ENCODE measurements around the gene EVC2.

The EVC2 gene

GRCh38 chr4:5562476-5562875, 145.9 kb downstream of the EVC2 start:
- DNase-seq (ENCODE audit: low spot score): no peak

GRCh38 chr4:5561286-5561685, 147.1 kb downstream of the EVC2 start:
- no peak for DNase-seq (ENCODE audit: low spot score)

- DNase-seq (ENCODE audit: low spot score): no peak
These were observed 149.9 kb downstream of the EVC2 start for GRCh38 chr4:5558502-5558901.

- DNase-seq (ENCODE audit: low spot score): no peak
These were observed 154.0 kb downstream of the EVC2 start for GRCh38 chr4:5554376-5554775.

- DNase-seq (ENCODE audit: low spot score): no peak
These were observed 154.6 kb downstream of the EVC2 start for GRCh38 chr4:5553801-5554200.

GRCh38 chr4:5552451-5552850, 155.9 kb downstream of the EVC2 start:
- DNase-seq (ENCODE audit: low spot score): no peak

GRCh38 chr4:5547651-5548249, 160.6 kb downstream of the EVC2 start:
- no peak for DNase-seq (ENCODE audit: low spot score)

- DNase-seq (ENCODE audit: low spot score): no peak
These were observed 163.1 kb downstream of the EVC2 start for GRCh38 chr4:5545271-5545670.

GRCh38 chr4:5544762-5545161, 163.6 kb downstream of the EVC2 start:
- no peak for DNase-seq (ENCODE audit: low spot score)

GRCh38 chr4:5543681-5544080, 164.7 kb downstream of the EVC2 start:
- DNase-seq (ENCODE audit: low spot score): no peak

GRCh38 chr4:5541169-5541568, 167.2 kb downstream of the EVC2 start:
- DNase-seq (ENCODE audit: low spot score): no peak

GRCh38 chr4:5539584-5539983, 168.8 kb downstream of the EVC2 start:
- DNase-seq (ENCODE audit: low spot score): no peak

- DNase-seq (ENCODE audit: low spot score): no peak
These were observed 176.3 kb downstream of the EVC2 start for GRCh38 chr4:5532100-5532499.

GRCh38 chr4:5528031-5528436, 180.3 kb downstream of the EVC2 start:
- no peak for DNase-seq (ENCODE audit: low spot score)

- no peak for DNase-seq (ENCODE audit: low spot score)
These were observed 181.1 kb downstream of the EVC2 start for GRCh38 chr4:5527211-5527610.

GRCh38 chr4:5526080-5526846, 182.1 kb downstream of the EVC2 start:
- no peak for DNase-seq (ENCODE audit: low spot score)

GRCh38 chr4:5524446-5525299, 183.7 kb downstream of the EVC2 start:
- no peak for DNase-seq (ENCODE audit: low spot score)

GRCh38 chr4:5517372-5517771, 191.0 kb downstream of the EVC2 start:
- no peak for DNase-seq (ENCODE audit: low spot score)

GRCh38 chr4:5515646-5516045, 192.7 kb downstream of the EVC2 start:
- no peak for DNase-seq (ENCODE audit: low spot score)

All from CD4-positive, alpha-beta T cell treated with Interleukin-2 at 100 ng/mL for 4 hours (primary cell).